IMR-90 (cell line): ENCODE results near the gene BCAS1. TPM values are rescaled to one million over a fixed set of nuclear protein-coding genes. Genes with fewer than 3 reads are reported as not detected.

Source experiments
- ATAC-seq: fragments of 200-7000 bp; cut with Tn5 transposase; 2 replicates; pipeline ENCODE4 v1.9.1; 2020; ENCODE audit warnings: low read depth, mild to moderate bottlenecking, moderate library complexity
- BruUV-seq: library from RNA; stranded (reverse); fragments of 400-500 nt; replicated peaks from 2 replicates; lab custom pipeline; 2021; lab: Mats Ljungman, UMichigan
- CTCF ChIA-PET: fragments of 300-600 bp; formaldehyde crosslinking; extraction: SDS; loops from one replicate; lab custom pipeline; 2021; ENCODE audit warnings: antibody characterized with exemption; lab: Yijun Ruan, JAX
- POLR2A ChIA-PET: fragments of 300-600 bp; sonication (Branson Sonifier 250); formaldehyde crosslinking; loops from one replicate; lab custom pipeline; 2022; ENCODE audit warnings: antibody characterized with exemption; ENCODE audit not compliant: unreplicated experiment; lab: Charles Lee
- DNase-seq: peaks from one replicate; pipeline ENCODE4 v3.0.0; 2013
- H2AFZ ChIP-seq: replicated peaks from 2 replicates; pipeline ENCODE3; 2013; ENCODE audit warnings: low read length, mild to moderate bottlenecking; ENCODE audit not compliant: poor library complexity
- H2AK5ac ChIP-seq: 2 replicates; pipeline ENCODE4 v1.6.1; 2013; ENCODE audit warnings: low read depth, low read length, inconsistent platforms
- H2AK9ac ChIP-seq: replicated peaks from 2 replicates; pipeline ENCODE3; 2013; ENCODE audit warnings: mild to moderate bottlenecking, low read depth, low read length, moderate library complexity; ENCODE audit not compliant: poor library complexity
- H2BK120ac ChIP-seq: 2 replicates; pipeline ENCODE4 v1.6.1; 2013; ENCODE audit warnings: low read depth, low read length, inconsistent platforms
- H2BK15ac ChIP-seq: 3 replicates; pipeline ENCODE4 v1.6.1; 2013; ENCODE audit warnings: low read depth, low read length, inconsistent platforms
- H2BK20ac ChIP-seq: 2 replicates; pipeline ENCODE4 v1.6.1; 2013; ENCODE audit warnings: low read depth, mild to moderate bottlenecking, inconsistent platforms, low read length, moderate library complexity
- H2BK5ac ChIP-seq: 2 replicates; pipeline ENCODE4 v1.6.1; 2013; ENCODE audit warnings: mild to moderate bottlenecking, low read depth, low read length, inconsistent platforms; ENCODE audit not compliant: poor library complexity, severe bottlenecking
- H3K14ac ChIP-seq: replicated peaks from 2 replicates; pipeline ENCODE4 v1.6.1; 2013; ENCODE audit warnings: low read depth, low read length, inconsistent platforms
- H3K18ac ChIP-seq: 2 replicates; pipeline ENCODE4 v1.6.1; 2013; ENCODE audit warnings: low read depth, low read length, control low read depth
- H3K23ac ChIP-seq: 2 replicates; pipeline ENCODE4 v1.6.1; 2013; ENCODE audit warnings: low read depth, low read length, inconsistent platforms
- H3K27ac ChIP-seq: 2 replicates; pipeline ENCODE4 v1.5.1; 2013; ENCODE audit warnings: mild to moderate bottlenecking, control low read depth, low read length; ENCODE audit not compliant: insufficient read depth
- H3K27me3 ChIP-seq: 2 replicates; pipeline ENCODE4 v1.6.1; 2013; ENCODE audit warnings: low read length; ENCODE audit not compliant: control insufficient read depth, insufficient read depth
- H3K36me3 ChIP-seq: 2 replicates; pipeline ENCODE4 v1.6.1; 2013; ENCODE audit warnings: low read length, mixed read lengths; ENCODE audit not compliant: control insufficient read depth, insufficient read depth
- H3K4ac ChIP-seq: 2 replicates; pipeline ENCODE4 v1.6.1; 2013; ENCODE audit warnings: low read depth, low read length, inconsistent platforms
- H3K4me1 ChIP-seq: 2 replicates; pipeline ENCODE4 v1.6.1; 2013; ENCODE audit warnings: low read length, mixed read lengths; ENCODE audit not compliant: control insufficient read depth, insufficient read depth
- H3K4me2 ChIP-seq: 2 replicates; pipeline ENCODE4 v1.6.1; 2013; ENCODE audit warnings: low read depth, mild to moderate bottlenecking, control low read depth, low read length, moderate library complexity
- H3K4me3 ChIP-seq: 2 replicates; pipeline ENCODE4 v1.5.1; 2013; ENCODE audit warnings: low read depth, mild to moderate bottlenecking, control low read depth, low read length, moderate library complexity; ENCODE audit not compliant: insufficient read depth
- H3K56ac ChIP-seq: 2 replicates; pipeline ENCODE4 v1.6.1; 2013; ENCODE audit warnings: low read length, inconsistent platforms; ENCODE audit not compliant: insufficient read depth; ENCODE audit errors: extremely low read depth
- H3K79me1 ChIP-seq, 2 experiments: 2 replicates each; pipeline ENCODE4 v1.6.1; 2013; ENCODE audit warnings: low read length in 2 of 2, inconsistent platforms in 1 of 2, low read depth in 1 of 2
- H3K9ac ChIP-seq: 2 replicates; pipeline ENCODE4 v1.6.1; 2013; ENCODE audit warnings: low read depth, low read length, control low read depth
- H3K9me1 ChIP-seq: 2 replicates; pipeline ENCODE4 v1.6.1; 2013; ENCODE audit warnings: low read length, inconsistent platforms; ENCODE audit not compliant: insufficient read depth
- H3K9me3 ChIP-seq: 2 replicates; pipeline ENCODE4 v1.6.1; 2013; ENCODE audit warnings: low read length; ENCODE audit not compliant: control insufficient read depth, insufficient read depth
- H4K20me1 ChIP-seq: 2 replicates; pipeline ENCODE4 v1.6.1; 2013; ENCODE audit warnings: low read length, inconsistent platforms; ENCODE audit not compliant: insufficient read depth
- H4K5ac ChIP-seq: 2 replicates; pipeline ENCODE4 v1.6.1; 2013; ENCODE audit warnings: mild to moderate bottlenecking, low read depth, low read length, control low read depth
- H4K8ac ChIP-seq, 2 experiments: 2 replicates each; pipeline ENCODE4 v1.6.1; 2013; ENCODE audit warnings: low read depth in 2 of 2, low read length in 2 of 2, control low read depth in 1 of 2, inconsistent platforms in 1 of 2
- H4K91ac ChIP-seq: 2 replicates; pipeline ENCODE4 v1.6.1; 2013; ENCODE audit warnings: low read depth, low read length, inconsistent platforms; ENCODE audit not compliant: insufficient read depth
- BHLHE40 ChIP-seq: fragments of 150-350 bp; IDR thresholded peaks from 2 replicates; pipeline ENCODE4 v1.6.1; 2016; ENCODE audit warnings: mild to moderate bottlenecking, low read depth, low read length
- CEBPB ChIP-seq: IDR thresholded peaks from 2 replicates; pipeline ENCODE4 v1.6.1; 2012; ENCODE audit warnings: low read depth, low read length, improper control_type of control experiment
- CHD1 ChIP-seq: IDR thresholded peaks from 2 replicates; pipeline ENCODE4 v1.6.1; 2012; ENCODE audit warnings: low read depth, low read length, improper control_type of control experiment
- ELK1 ChIP-seq: fragments of 150-350 bp; IDR thresholded peaks from 2 replicates; pipeline ENCODE4 v1.6.1; 2016; ENCODE audit warnings: low read depth, mild to moderate bottlenecking, low read length, moderate library complexity, borderline replicate concordance
- FOS ChIP-seq: fragments of 150-350 bp; IDR thresholded peaks from 2 replicates; pipeline ENCODE4 v1.6.1; 2016; ENCODE audit warnings: low read depth, low read length
- MAZ ChIP-seq: IDR thresholded peaks from 2 replicates; pipeline ENCODE4 v1.6.1; 2012; ENCODE audit warnings: low read depth, mild to moderate bottlenecking, low read length, improper control_type of control experiment, moderate library complexity, borderline replicate concordance
- NFE2L2 ChIP-seq: fragments of 150-350 bp; IDR thresholded peaks from 2 replicates; pipeline ENCODE4 v1.6.1; 2016; ENCODE audit warnings: low read depth, mild to moderate bottlenecking, low read length
- POLR2A ChIP-seq: IDR thresholded peaks from 2 replicates; pipeline ENCODE4 v1.6.1; 2012; ENCODE audit warnings: mild to moderate bottlenecking, low read depth, low read length
- RAD21 ChIP-seq: IDR thresholded peaks from 2 replicates; pipeline ENCODE4 v1.6.1; 2012; ENCODE audit warnings: low read length, improper control_type of control experiment
- RCOR1 ChIP-seq: IDR thresholded peaks from 2 replicates; pipeline ENCODE4 v1.6.1; 2012; ENCODE audit warnings: mild to moderate bottlenecking, low read length, improper control_type of control experiment; ENCODE audit not compliant: insufficient replicate concordance
- RFX5 ChIP-seq: IDR thresholded peaks from 2 replicates; pipeline ENCODE4 v1.8.0; 2012; ENCODE audit warnings: low read depth, mild to moderate bottlenecking, low read length, moderate library complexity
- SMC3 ChIP-seq: fragments of 150-350 bp; IDR thresholded peaks from 2 replicates; pipeline ENCODE4 v1.6.1; 2016; ENCODE audit warnings: low read depth, mild to moderate bottlenecking, antibody characterized with exemption, low read length, moderate library complexity
- WGBS, 2 experiments: methylation state at CpG; one replicate each; pipeline versions ENCODE4 v1.1.5 to v1.1.7; 2013; ENCODE audit warnings: missing lambda C conversion rate in 2 of 2; ENCODE audit not compliant: insufficient read length in 1 of 2; ENCODE audit errors: extremely low coverage in 2 of 2; 5-methylcytosine and 5-hydroxymethylcytosine counted together
- dilution Hi-C: fragments of 300-500 bp; cut with HindIII; formaldehyde crosslinking; loops from one replicate; pipeline ENCODE4 v1.14.3; 2018; ENCODE audit warnings: low sequenced_read_pairs; ENCODE audit not compliant: unreplicated experiment
- in situ Hi-C: fragments of 300-500 bp; cut with MboI; formaldehyde crosslinking; loops from 3 replicates; pipeline ENCODE4 v1.14.3; 2019; ENCODE audit warnings: low sequenced_read_pairs, inconsistent platforms, mixed read lengths
- intact Hi-C: fragments of 100-400 bp; cut with micrococcal nuclease; formaldehyde crosslinking; loops from 2 replicates; pipeline ENCODE4 v1.10.0; 2022
- polyA plus RNA-seq, 3 experiments: library from polyadenylated mRNA; depleted of rRNA; stranded (reverse); fragments of >200 nt; gene quantifications; 2 replicates each; pipeline ENCODE4 v1.2.3, GENCODE V29; 2012; ENCODE audit warnings: low replicate concordance in 1 of 3
- total RNA-seq: library from RNA; depleted of rRNA; stranded (reverse); fragments of >200 nt; gene quantifications from 2 replicates; pipeline ENCODE4 v1.2.3, GENCODE V29; 2012
- TF ChIP-seq, protein P1 (sequence below): fragments of 150-350 bp; IDR thresholded peaks from 2 replicates; pipeline ENCODE4 v1.6.1; 2017; ENCODE audit warnings: mild to moderate bottlenecking, antibody characterized with exemption, low read length, low read depth

The BCAS1 gene
- total and polyA plus RNA-seq, 2 of the 4 experiments (the other 2 are of a cell fraction), result under 0.01 TPM; not detected in 1

DNA sequence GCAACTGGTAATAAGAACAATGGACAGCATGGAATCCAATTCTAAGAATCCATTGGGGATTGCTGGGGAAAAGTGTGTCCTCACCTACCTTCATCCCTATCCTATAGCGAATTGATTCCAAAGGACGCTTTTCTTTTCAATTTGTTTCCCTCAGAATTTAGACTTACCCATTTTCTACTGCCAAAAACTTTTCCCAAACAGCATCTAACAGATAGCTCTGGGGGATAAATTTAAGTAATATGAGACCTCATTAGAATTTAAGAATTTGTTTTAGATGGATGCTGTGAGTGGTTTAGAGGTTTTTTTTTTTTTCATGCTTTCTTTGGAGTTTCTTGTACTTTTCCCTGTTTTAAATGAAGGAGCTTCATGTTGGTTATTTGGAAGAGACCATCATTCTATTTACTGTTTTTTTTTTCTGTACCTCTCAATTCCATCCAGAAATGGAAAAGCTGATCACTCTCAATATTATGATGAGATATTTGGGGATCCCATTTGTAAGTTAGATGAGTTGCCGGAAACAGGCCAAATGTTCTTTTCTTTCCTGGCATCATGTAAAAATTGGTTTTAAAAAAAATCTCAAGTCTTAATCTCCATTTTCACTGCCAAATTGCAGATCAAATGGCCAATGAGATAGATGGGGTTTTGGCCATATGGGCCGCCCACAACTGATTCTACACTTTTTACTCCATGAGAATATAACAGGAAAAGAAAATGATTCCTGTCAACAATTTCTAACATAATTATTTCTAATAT, 105.7 kb downstream of the BCAS1 start:
- Histone ChIP-seq H3K9me3 (no peaks in the 10 kb centered on the region), H4K8ac (no peak overlapping the region), H2BK120ac (no peak overlapping the region), H3K9ac (no peak overlapping the region), H2BK15ac (no peak overlapping the region), H2AK9ac (no peak overlapping the region), H2AFZ (no peak overlapping the region), H3K23ac (no peak overlapping the region), H4K5ac (no peak overlapping the region), H3K9me1 (no peaks in the 10 kb centered on the region), H3K27ac (no peak overlapping the region), H3K27me3 (peaks cover 3% of the 10 kb centered on the region), H3K4me3 (no peak overlapping the region), H3K4me1 (no peaks in the 10 kb centered on the region), H3K14ac (no peak overlapping the region), H3K4me2 (no peak overlapping the region), H3K4ac (no peak overlapping the region), H2BK5ac (no peak overlapping the region), H3K36me3 (no peaks in the 10 kb centered on the region), H2BK20ac (no peak overlapping the region), H3K56ac (no peak overlapping the region), H2AK5ac (no peak overlapping the region), H4K91ac (no peak overlapping the region), H4K20me1 (no peaks in the 10 kb centered on the region), H3K18ac (no peak overlapping the region), H3K79me1 (no peaks in the 10 kb centered on the region)
- BruUV-seq, result no TSS peak
- dilution Hi-C loops, result no loop called here
- no peak for DNase-seq
- intact Hi-C loops, result no loop called here
- TF ChIP-seq, protein P1, sequence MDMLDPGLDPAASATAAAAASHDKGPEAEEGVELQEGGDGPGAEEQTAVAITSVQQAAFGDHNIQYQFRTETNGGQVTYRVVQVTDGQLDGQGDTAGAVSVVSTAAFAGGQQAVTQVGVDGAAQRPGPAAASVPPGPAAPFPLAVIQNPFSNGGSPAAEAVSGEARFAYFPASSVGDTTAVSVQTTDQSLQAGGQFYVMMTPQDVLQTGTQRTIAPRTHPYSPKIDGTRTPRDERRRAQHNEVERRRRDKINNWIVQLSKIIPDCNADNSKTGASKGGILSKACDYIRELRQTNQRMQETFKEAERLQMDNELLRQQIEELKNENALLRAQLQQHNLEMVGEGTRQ, result no peak
- TF ChIP-seq FOS, result no peak
- TF ChIP-seq NFE2L2, result no peak
- TF ChIP-seq BHLHE40, result no peak
- no peak for TF ChIP-seq SMC3
- no peak for TF ChIP-seq MAZ
- no peak for TF ChIP-seq CEBPB
- TF ChIP-seq POLR2A, result no peak
- TF ChIP-seq RCOR1, result no peak
- no peak for TF ChIP-seq CHD1
- TF ChIP-seq RFX5, result no peak
- no peak for TF ChIP-seq ELK1
- TF ChIP-seq RAD21, result no peak
- WGBS, 2 experiments, result no CpG with 5 or more reads among the region's 4 CpGs
- ATAC-seq, result no peak
- POLR2A ChIA-PET, result no interaction called here
- in situ Hi-C loops, result no loop called here
- CTCF ChIA-PET, result interaction anchor here (0.6 to 0.7 kb wide), 2 partner anchors 364 to 1538 kb away, joined by 3 to 6 read pairs; no protein-coding TSS in a partner anchor
